Measurements from ENCODE around the gene ITPKC. TPM values are rescaled to one million over a fixed set of nuclear protein-coding genes. Genes with fewer than 3 reads are reported as not detected.

The ITPKC gene
- total RNA-seq, 1 donor from 2014 or later: 8.7 TPM

- intact Hi-C loops (cut with micrococcal nuclease): no loop called here
These were observed 69.4 kb downstream of the ITPKC start for GRCh38 chr19:40786060-40787037.

Other genes with a start within 250 kb of the ITPKC start
- 156 and 166 TPM in 2 replicates for gene SHKBP1, start 140.2 kb upstream of the ITPKC start, total RNA-seq
- 55.5 and 58.3 TPM in 2 replicates for gene LTBP4, start 115.7 kb upstream of the ITPKC start, total RNA-seq
- 7.1 and 10.1 TPM in 2 replicates for gene NUMBL, start 26.5 kb upstream of the ITPKC start, total RNA-seq
- 28.9 and 33.5 TPM in 2 replicates for gene COQ8B, start 226 bp upstream of the ITPKC start, total RNA-seq
- 10.6 and 11.9 TPM in 2 replicates for gene ACTMAP, start 33.4 kb downstream of the ITPKC start, total RNA-seq
- 124 and 142 TPM in 2 replicates for gene SNRPA, start 34.1 kb downstream of the ITPKC start, total RNA-seq
- gene MIA, start 58.4 kb downstream of the ITPKC start, total RNA-seq: not detected in 2 replicates
- 57.0 and 57.5 TPM in 2 replicates for gene RAB4B, start 61.1 kb downstream of the ITPKC start, total RNA-seq
- 128 TPM in 2 replicates for gene EGLN2, start 82.1 kb downstream of the ITPKC start, total RNA-seq
- gene CYP2A6, start 133.3 kb downstream of the ITPKC start, total RNA-seq: not detected in 2 replicates
- gene CYP2A7, start 165.1 kb downstream of the ITPKC start, total RNA-seq: not detected in 2 replicates